Measurements from ENCODE around the gene OR6T1.

The OR6T1 gene, protein sequence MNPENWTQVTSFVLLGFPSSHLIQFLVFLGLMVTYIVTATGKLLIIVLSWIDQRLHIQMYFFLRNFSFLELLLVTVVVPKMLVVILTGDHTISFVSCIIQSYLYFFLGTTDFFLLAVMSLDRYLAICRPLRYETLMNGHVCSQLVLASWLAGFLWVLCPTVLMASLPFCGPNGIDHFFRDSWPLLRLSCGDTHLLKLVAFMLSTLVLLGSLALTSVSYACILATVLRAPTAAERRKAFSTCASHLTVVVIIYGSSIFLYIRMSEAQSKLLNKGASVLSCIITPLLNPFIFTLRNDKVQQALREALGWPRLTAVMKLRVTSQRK

GRCh38 chr11:123943738-123944137, at the start of gene OR6T1:
TSS of gene OR6T1 (minus strand) at chr11:123943838. CDS start at chr11:123943838, 0 bp downstream.
- DNase-seq (ENCODE audit: low spot score) = no peak

- no peak for DNase-seq (ENCODE audit: low spot score)
These were observed 35.7 kb upstream of the OR6T1 start for GRCh38 chr11:123979311-123979710.

DNA sequence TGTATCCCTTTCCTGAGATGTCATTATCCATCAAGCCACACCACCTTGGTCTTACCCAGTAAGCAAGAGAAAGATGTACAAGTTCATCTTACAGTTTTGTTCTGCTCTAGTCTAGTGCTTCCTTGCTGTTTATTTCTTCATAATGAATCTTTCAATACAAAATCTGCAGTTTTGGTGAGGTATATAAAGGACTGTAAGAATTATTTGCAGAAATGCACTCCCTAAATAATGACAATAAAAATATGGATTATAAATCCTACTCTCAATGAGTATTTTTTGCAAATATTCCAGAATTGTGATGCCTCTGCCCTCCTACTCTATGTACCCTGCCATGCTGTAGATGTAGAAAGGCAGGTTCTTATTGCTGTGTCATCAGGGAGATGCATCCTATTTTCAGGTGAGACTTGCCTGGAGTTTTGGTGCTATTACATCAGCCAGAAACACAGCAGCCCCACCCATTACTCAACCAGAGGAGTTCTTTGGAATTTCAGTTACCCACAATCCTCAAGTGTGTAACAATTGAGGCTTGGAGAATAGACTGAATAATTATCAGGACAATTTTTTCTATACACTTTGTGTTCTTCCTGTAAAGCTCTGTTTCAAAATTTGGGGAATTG, 34.2 kb upstream of the OR6T1 start, which contains the start of gene OR10S1:
Gene OR10S1, minus strand, starts transcription at position 51 of the 617 bp plus-strand sequence. CDS start 117 bp downstream, outside the sequence.
- DNase-seq (ENCODE audit: low spot score) = no peak

GRCh38 chr11:123976770-123977560, 33.3 kb upstream of the OR6T1 start:
- no peak for DNase-seq (ENCODE audit: low spot score)

DNA sequence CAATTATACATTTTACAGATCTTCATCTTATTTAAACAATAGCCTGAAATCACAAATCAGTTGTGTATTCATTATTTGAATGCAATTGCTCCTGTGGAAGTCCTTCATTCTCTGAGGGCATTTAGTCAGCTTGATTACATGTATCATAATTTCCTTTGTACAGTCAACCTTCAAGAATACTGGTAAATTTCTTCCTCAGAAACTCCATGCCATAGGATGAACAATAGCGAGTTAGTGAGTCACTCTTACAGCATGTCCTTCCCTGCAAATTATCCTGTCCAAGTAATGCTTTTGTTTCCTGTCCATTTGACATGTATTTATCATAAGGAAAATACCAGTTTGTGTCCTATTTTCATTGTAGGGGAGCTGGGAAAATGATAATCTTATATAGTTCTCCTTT, 30.2 kb upstream of the OR6T1 start:
- DNase-seq (ENCODE audit: low spot score) = no peak

GRCh38 chr11:123956752-123957151, 13.1 kb upstream of the OR6T1 start:
- no peak for DNase-seq (ENCODE audit: low spot score)

GRCh38 chr11:123945132-123945531, 1.5 kb upstream of the OR6T1 start:
- no peak for DNase-seq (ENCODE audit: low spot score)

DNA sequence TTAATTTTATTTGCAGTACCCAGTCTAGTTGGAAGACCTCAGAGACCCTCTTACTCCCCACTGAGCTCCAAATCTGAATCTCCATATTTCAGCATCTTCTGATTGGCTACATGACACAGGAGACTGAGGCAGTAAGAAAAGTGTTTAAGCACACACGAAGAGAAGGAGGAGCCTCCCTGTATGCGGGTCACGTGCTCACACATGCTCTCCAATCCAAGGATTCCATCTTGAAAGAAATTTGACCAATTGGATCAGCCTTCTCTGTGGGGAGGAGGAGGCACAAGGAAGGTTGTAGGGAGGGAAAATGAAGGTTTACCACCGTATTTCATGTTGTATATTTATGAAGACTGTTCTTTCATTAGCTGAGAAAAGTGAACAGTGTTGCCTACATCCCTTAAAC, 1.2 kb downstream of the OR6T1 start:
- no peak for DNase-seq (ENCODE audit: low spot score)

DNA sequence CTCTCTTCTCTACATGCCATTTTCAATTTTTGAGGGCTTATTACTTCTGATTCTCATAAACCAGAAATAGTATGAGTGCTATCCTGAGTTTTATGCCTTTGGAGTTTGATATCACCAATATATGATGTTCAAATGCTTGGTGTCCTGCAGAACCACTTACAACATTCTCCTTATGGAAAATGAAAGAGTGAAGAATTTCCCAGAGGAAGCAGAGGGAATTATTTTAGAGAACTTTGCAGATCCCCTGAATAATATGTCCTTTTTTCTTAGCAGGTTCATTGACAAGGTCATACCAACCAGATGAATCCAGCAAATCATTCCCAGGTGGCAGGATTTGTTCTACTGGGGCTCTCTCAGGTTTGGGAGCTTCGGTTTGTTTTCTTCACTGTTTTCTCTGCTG, 4.3 kb downstream of the OR6T1 start, which contains the start of gene OR4D5:
Gene OR4D5, plus strand, starts transcription at position 301 of the 400 bp plus-strand sequence. Its CDS starts 0 bp downstream, at position 301.
- DNase-seq (ENCODE audit: low spot score) = no peak

DNA sequence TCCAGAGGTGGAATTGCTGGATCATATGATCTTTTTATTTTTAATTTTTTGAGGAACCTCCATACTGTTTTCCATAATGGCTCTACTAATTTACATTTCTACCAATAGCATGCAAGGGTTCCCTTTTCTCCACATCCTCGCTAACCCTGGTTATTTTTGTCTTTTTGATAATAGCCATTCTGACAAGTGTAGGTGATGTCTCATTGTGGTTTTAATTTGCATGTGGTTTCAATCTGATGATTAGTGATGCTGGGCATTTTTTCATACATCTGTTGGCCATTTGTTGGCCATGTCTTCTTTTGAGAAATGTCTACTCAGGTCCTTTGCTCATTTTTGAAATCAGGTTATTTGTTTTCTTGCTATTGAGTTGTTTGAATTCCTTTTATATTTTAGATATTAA, 19.6 kb downstream of the OR6T1 start:
- DNase-seq (ENCODE audit: low spot score) = no peak

GRCh38 chr11:123920943-123921342, 22.7 kb downstream of the OR6T1 start:
- DNase-seq (ENCODE audit: low spot score) = no peak

- no peak for DNase-seq (ENCODE audit: low spot score)
These were observed 37.8 kb downstream of the OR6T1 start for GRCh38 chr11:123905826-123906225.

GRCh38 chr11:123904932-123905331, 38.7 kb downstream of the OR6T1 start:
- DNase-seq (ENCODE audit: low spot score) = no peak

DNA sequence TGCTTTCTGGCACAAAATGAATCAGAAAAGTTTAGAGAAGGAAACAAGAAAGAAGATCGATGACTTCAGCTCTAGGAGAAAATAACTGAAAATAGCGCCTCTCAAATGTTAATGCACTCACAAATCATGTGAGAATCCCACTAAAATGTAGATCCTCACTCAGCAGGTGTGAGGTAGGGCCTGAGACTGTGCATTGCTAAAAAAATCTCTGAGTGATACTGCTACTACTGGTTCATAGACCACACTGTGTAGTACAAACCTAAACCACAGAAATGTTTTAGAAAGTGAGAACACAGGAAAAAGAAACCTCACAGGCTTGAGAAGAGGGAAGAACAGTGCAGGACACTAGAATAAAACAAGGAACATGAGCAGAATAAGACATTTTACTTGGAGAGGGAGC, 39.7 kb downstream of the OR6T1 start:
- DNase-seq (ENCODE audit: low spot score) = no peak

DNA sequence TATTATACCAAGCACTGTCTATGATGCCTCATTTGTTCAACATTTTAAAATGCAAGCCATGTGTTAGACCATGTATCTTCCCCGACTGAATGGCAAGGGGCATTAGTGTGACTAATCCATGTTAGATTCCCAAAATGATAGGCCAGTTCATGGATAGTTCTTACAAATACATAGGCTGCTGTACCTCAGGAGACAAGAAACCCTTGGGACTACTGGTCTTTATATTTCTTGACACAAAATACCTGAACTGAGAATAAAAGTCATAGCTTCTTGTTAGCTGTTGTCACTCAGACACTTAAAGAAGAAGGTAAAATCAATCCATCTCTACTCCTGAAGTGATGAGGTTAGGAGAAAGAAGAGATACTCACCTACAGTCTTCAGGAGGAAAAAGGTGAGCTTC, 41.8 kb downstream of the OR6T1 start, which contains the start of gene OR8D4:
Gene OR8D4, plus strand, starts transcription at position 301 of the 400 bp plus-strand sequence. CDS start 4,265 bp downstream, outside the sequence.
- no peak for DNase-seq (ENCODE audit: low spot score)

DNA sequence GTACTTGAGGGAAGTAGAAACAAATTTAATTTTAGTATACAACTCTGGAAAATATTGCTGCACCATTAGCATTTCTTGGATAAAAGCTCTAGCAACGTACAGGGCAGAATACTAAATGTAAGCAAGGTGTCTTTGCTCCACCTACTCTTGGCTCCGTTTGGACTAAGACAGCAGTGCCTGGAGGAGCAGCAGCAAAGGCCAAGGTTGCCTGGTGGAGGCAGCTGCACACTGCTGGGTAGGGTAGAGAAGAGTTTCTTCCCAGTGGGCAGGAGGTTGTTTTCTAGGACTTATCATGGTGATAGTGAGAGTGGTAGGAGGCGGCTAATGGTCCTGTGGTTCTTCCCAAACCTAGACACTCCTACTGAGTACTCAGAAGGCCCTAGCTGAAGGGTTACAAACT, 43.8 kb downstream of the OR6T1 start:
- no peak for DNase-seq (ENCODE audit: low spot score)
